HG03103 (cell line): Measurements from ENCODE around the gene CCDC201.
"Not testable (repeated sequence)": the region's sequence is repeated elsewhere in the genome, so short reads cannot be mapped to it uniquely, and the experiment has no call there.

ENCODE experiments used
- ATAC-seq: cut with Tn5 transposase; IDR thresholded peaks from one replicate; pipeline ENCODE4 v1.9.1; 2021; ENCODE audit warnings: low read depth; ENCODE audit not compliant: unreplicated experiment

The CCDC201 gene

GRCh38 chr7:45827731-45828130 is 45.2 kb downstream of the CCDC201 start:
- ATAC-seq, result not testable (repeated sequence)

- ATAC-seq, result not testable (repeated sequence)
These were observed 46.3 kb downstream of the CCDC201 start for GRCh38 chr7:45826550-45826949.

DNA sequence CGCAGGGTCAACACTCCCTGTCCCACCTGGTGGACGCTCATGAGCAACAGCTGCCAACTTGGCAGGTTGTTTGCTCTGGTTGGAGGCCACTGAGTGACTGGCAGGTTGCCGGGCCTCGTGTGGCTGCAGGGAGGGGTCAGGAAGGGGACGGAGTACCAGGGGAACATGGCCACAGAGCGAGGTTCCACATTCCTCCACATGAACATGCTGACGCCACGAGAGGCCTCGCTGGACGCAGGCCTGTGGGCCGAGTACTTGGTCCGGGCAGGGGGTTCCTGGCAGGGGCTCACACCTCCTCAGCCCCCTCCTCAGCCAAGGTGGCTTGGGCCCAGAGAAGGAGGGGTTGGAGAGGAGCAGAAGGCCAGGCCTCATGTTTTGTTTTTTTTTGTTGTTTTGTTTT is 54.1 kb downstream of the CCDC201 start:
- ATAC-seq, result not testable (repeated sequence)

- not testable (repeated sequence) for ATAC-seq
These were observed 55.0 kb downstream of the CCDC201 start for GRCh38 chr7:45817913-45818312.

DNA sequence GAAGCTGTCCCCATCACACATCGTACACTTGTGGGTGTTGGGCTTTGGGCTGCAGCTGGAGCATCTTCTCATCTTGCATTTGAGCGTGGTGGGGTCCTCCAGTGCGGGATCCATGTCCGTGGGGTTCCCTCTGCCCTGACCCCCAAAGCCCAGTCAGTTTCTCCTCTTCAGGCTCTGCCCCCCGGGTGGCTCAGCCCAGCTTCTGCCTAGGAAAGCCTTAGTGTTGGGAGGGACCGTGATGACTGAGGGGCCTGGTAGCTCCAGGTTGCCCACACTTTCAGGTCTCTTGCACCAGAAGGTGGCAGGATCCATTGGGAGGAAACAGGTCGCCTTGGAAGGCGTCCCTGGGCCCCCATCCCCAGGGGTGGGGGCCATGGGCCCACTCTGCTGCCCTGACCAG is 55.9 kb downstream of the CCDC201 start:
- not testable (repeated sequence) for ATAC-seq

- ATAC-seq, result not testable (repeated sequence)
These were observed 58.4 kb downstream of the CCDC201 start for GRCh38 chr7:45814216-45815118.

DNA sequence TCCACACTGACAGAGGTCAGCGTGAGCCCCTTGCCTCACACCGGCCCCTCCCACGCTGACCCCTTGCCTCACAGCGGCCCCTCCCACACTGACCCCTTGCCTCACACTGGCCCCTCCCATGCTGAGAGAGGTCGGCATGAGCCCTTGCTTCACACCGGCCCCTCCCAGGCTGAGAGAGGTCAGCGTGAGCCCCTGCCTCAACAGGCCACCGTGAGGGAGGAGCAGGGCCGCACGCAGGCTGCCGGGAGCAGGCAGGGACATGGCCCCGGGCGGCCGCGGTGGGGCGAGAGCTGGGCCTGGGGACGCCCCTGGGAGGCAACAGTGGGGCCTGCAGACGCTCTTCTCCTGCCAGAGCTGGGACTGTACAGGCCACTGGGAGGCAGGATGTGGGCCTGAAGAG is 59.1 kb downstream of the CCDC201 start:
- ATAC-seq, result not testable (repeated sequence)

GRCh38 chr7:45812946-45813345 is 59.9 kb downstream of the CCDC201 start:
- ATAC-seq, result no peak

GRCh38 chr7:45811652-45812234 is 61.1 kb downstream of the CCDC201 start:
- ATAC-seq, result not testable (repeated sequence)

DNA sequence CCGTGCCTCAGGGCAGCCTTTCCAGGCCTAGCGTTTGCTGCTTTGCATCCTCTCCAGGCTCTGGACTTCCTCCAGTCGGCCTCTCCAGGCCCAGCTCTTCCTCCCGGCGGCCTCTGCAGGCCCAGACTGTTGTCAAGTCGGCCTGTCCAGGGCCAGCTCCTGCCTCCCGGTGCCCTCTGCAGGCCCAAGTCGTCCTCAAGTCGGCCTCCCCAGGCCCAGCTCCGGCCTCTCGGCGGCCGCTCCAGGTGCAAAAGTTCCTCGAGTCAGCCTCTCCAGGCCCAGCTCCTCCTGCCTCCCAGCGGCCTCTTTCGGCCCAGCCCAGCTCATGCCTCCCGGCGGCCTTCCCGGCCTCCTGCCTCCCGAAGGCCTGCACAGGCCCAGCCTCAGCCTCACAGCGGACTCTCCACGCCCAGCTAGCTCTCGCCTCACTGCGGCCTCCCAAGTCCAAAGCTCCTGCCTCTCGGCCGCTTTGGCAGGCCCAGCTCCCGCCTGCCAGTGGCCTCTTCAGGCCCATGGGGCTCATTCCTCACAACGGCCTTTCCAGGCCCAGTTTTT is 62.4 kb downstream of the CCDC201 start:
- not testable (repeated sequence) for ATAC-seq
